ENCODE data around the gene CCR9.

Gene CCR9

DNA sequence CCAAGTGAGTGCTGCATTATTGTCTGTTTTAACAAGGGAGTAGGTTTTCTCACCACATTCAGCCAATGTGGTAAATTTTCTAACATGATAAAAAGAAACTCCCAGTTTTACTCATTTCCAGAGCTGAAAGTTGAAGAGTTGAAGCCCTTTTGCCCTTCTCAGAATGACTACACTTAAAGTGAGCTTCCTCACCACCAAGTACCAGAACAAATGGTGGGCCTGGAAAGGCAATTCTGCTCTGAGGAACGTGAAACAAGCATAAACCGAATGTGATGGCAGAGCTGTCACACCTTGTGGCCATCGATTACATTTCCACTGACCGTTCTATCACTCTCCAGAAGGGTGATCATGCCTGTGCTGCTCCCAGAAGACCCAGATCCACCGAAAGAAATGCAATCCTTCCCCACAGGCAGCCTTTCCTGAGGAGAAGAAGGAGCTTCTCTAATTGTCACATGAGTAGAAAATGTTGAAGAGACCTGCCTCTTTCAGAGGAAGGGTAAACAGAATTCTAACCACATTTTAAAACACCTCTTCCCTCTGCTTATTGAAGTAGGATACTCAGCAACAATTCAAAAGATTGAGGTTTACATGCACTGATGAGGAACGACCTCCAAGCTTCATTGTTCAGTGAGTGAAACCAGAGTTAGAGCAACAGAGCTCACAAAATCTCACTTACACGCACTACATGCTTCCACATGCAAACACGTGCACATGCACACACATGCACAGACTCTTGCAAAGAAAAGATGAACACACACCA is 21.4 kb upstream of the CCR9 start:
- Histone ChIP-seq H3K36me3 (ENCODE audit: insufficient read depth, insufficient read length, low read length) (no peaks in the 10 kb centered on the region), H3K27me3 (ENCODE audit: insufficient read depth, insufficient read length) (no peaks in the 10 kb centered on the region), H3K9ac (ENCODE audit: insufficient read length, low read depth) (no peak overlapping the region), H3K9me3 (ENCODE audit: insufficient read depth, low read length) (peaks cover 8% of the 10 kb centered on the region), H3K4me3 (ENCODE audit: insufficient read length, low read depth) (no peak overlapping the region), H3K4me1 (ENCODE audit: insufficient read depth, insufficient read length) (no peaks in the 10 kb centered on the region)
- DNase-seq (ENCODE audit: low read depth, low spot score), result no peak
- TF ChIP-seq YY1 (IDR thresholded peaks at IDR 0.05; ENCODE audit: insufficient read depth, insufficient read length), result no peak
- TF ChIP-seq SUZ12 (IDR thresholded peaks at IDR 0.05; ENCODE audit: extremely low read depth, insufficient read depth, insufficient read length), result no peak
- no peak for TF ChIP-seq ZNF274 (IDR thresholded peaks at IDR 0.05; ENCODE audit: low read depth, low read length)

DNA sequence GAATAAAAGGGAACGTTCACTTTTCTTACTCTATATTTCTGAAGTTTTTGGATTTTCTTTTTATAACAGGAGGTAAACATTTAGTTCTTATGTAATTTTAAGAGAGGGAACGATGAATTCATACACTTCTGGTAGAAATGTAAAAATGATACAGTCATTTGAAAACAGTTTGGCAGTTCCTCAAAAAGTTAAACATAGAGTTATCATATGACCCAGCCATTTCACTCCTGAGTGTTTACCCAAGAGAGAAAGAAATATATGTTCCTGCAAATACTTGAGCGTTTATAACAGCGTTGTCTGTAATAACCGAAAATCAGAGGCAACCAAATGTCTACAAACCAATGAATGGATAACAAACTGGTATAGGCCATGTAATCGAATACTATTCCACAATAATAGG is 20.8 kb upstream of the CCR9 start:
- TF ChIP-seq YY1 (IDR thresholded peaks at IDR 0.05; ENCODE audit: insufficient read depth, insufficient read length), result no peak
- no peak for TF ChIP-seq ZNF274 (IDR thresholded peaks at IDR 0.05; ENCODE audit: low read depth, low read length)
- no peak for TF ChIP-seq SUZ12 (IDR thresholded peaks at IDR 0.05; ENCODE audit: extremely low read depth, insufficient read depth, insufficient read length)
- H3K9me3 ChIP-seq (ENCODE audit: insufficient read depth, low read length), result peaks cover 8% of the 10 kb centered on the region
- H3K4me1 ChIP-seq (ENCODE audit: insufficient read depth, insufficient read length), result no peaks in the 10 kb centered on the region
- H3K36me3 ChIP-seq (ENCODE audit: insufficient read depth, insufficient read length, low read length), result no peaks in the 10 kb centered on the region
- no peak overlapping the region for H3K9ac ChIP-seq (ENCODE audit: insufficient read length, low read depth)
- DNase-seq (ENCODE audit: low read depth, low spot score), result no peak
- H3K27me3 ChIP-seq (ENCODE audit: insufficient read depth, insufficient read length), result no peaks in the 10 kb centered on the region
- no peak overlapping the region for H3K4me3 ChIP-seq (ENCODE audit: insufficient read length, low read depth)

GRCh38 chr3:45868213-45868612 is 18.1 kb upstream of the CCR9 start:
- Histone ChIP-seq H3K9ac (ENCODE audit: insufficient read length, low read depth) (no peak overlapping the region), H3K27me3 (ENCODE audit: insufficient read depth, insufficient read length) (no peaks in the 10 kb centered on the region), H3K36me3 (ENCODE audit: insufficient read depth, insufficient read length, low read length) (no peaks in the 10 kb centered on the region), H3K4me1 (ENCODE audit: insufficient read depth, insufficient read length) (no peaks in the 10 kb centered on the region), H3K9me3 (ENCODE audit: insufficient read depth, low read length) (peaks cover 8% of the 10 kb centered on the region), H3K4me3 (ENCODE audit: insufficient read length, low read depth) (no peak overlapping the region)
- no peak for DNase-seq (ENCODE audit: low read depth, low spot score)
- no peak for TF ChIP-seq SUZ12 (IDR thresholded peaks at IDR 0.05; ENCODE audit: extremely low read depth, insufficient read depth, insufficient read length)

DNA sequence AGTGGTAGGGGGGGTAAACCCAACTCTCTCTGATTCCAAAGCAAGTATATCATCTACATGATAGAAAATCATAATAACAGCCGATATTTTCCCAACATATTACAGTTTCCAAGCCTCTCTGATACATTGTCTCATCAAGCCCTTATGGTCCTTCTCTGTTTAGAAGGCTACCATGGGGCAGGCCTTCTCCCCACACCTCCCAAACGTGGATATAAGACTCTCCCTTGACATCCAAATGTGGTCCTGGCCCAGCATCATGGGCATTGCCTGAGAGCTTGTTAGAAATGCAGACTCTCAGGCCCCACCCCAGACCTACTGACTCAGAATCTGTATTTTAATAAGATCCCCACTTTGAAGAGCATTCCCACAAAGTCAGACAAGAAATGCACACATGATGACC is 17.7 kb upstream of the CCR9 start:
- DNase-seq (ENCODE audit: low read depth, low spot score), result no peak
- no peaks in the 10 kb centered on the region for H3K27me3 ChIP-seq (ENCODE audit: insufficient read depth, insufficient read length)
- H3K4me1 ChIP-seq (ENCODE audit: insufficient read depth, insufficient read length), result no peaks in the 10 kb centered on the region
- H3K9me3 ChIP-seq (ENCODE audit: insufficient read depth, low read length), result peaks cover 5% of the 10 kb centered on the region
- no peak overlapping the region for H3K4me3 ChIP-seq (ENCODE audit: insufficient read length, low read depth)
- H3K36me3 ChIP-seq (ENCODE audit: insufficient read depth, insufficient read length, low read length), result no peaks in the 10 kb centered on the region
- no peak for TF ChIP-seq ZNF274 (IDR thresholded peaks at IDR 0.05; ENCODE audit: low read depth, low read length)
- no peak for TF ChIP-seq SUZ12 (IDR thresholded peaks at IDR 0.05; ENCODE audit: extremely low read depth, insufficient read depth, insufficient read length)
- no peak for TF ChIP-seq YY1 (IDR thresholded peaks at IDR 0.05; ENCODE audit: insufficient read depth, insufficient read length)
- no peak overlapping the region for H3K9ac ChIP-seq (ENCODE audit: insufficient read length, low read depth)

GRCh38 chr3:45869638-45870037 is 16.7 kb upstream of the CCR9 start:
- Histone ChIP-seq H3K9me3 (ENCODE audit: insufficient read depth, low read length) (peaks cover 4% of the 10 kb centered on the region; the same call in 1 of the 2 replicates), H3K27me3 (ENCODE audit: insufficient read depth, insufficient read length) (no peaks in the 10 kb centered on the region), H3K4me3 (ENCODE audit: insufficient read length, low read depth) (no peak overlapping the region), H3K4me1 (ENCODE audit: insufficient read depth, insufficient read length) (no peaks in the 10 kb centered on the region), H3K36me3 (ENCODE audit: insufficient read depth, insufficient read length, low read length) (no peaks in the 10 kb centered on the region), H3K9ac (ENCODE audit: insufficient read length, low read depth) (no peak overlapping the region)
- TF ChIP-seq YY1 (IDR thresholded peaks at IDR 0.05; ENCODE audit: insufficient read depth, insufficient read length) (no peak), SUZ12 (IDR thresholded peaks at IDR 0.05; ENCODE audit: extremely low read depth, insufficient read depth, insufficient read length) (no peak), ZNF274 (IDR thresholded peaks at IDR 0.05; ENCODE audit: low read depth, low read length) (no peak)
- DNase-seq (ENCODE audit: low read depth, low spot score), result no peak

DNA sequence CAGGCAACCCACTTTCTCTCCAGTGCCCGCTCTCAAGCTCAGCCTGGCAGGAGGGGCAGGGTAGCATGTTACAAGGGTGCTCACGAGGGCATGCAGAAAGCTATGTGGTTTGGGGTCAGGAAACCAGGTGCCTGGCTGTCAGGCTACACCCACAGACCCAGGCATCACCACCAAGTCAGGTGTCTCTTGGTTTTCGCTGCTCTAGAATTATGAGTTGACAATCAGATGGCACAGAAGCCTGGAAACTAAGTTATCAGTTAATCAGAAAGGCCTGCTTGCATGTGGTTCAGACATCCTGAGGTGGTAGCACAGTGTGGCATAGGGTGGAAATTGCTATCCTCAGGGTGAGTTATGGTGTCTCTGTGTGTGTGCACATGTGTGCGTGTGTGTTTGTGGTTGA is 16.2 kb upstream of the CCR9 start:
- no peak for TF ChIP-seq SUZ12 (IDR thresholded peaks at IDR 0.05; ENCODE audit: extremely low read depth, insufficient read depth, insufficient read length)
- TF ChIP-seq YY1 (IDR thresholded peaks at IDR 0.05; ENCODE audit: insufficient read depth, insufficient read length), result no peak
- TF ChIP-seq ZNF274 (IDR thresholded peaks at IDR 0.05; ENCODE audit: low read depth, low read length), result no peak
- no peak for DNase-seq (ENCODE audit: low read depth, low spot score)
- Histone ChIP-seq H3K4me1 (ENCODE audit: insufficient read depth, insufficient read length) (no peaks in the 10 kb centered on the region), H3K9ac (ENCODE audit: insufficient read length, low read depth) (no peak overlapping the region), H3K4me3 (ENCODE audit: insufficient read length, low read depth) (no peak overlapping the region), H3K36me3 (ENCODE audit: insufficient read depth, insufficient read length, low read length) (no peaks in the 10 kb centered on the region), H3K9me3 (ENCODE audit: insufficient read depth, low read length) (peaks cover 4% of the 10 kb centered on the region; the same call in 1 of the 2 replicates), H3K27me3 (ENCODE audit: insufficient read depth, insufficient read length) (no peaks in the 10 kb centered on the region)

DNA sequence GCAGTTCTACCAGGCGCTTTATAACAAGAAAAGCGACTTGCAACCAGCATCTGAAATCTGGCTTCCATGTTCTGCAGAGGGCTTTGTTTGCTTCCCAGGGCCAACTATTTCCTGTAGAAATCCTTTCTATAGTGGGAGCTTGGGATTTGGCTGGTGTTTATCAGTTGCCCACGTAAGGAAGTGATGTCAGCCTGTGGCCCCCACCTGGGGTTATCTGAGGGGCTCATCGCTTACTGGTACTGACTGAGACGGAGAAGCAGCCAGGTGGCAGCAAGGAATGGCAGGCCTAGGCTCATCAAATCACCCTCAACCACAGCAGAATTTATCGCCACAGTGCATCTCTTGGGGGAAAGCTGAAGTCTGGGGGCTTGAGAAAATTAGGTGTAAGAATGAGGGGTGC is 14.6 kb upstream of the CCR9 start:
- H3K4me3 ChIP-seq (ENCODE audit: insufficient read length, low read depth), result no peak overlapping the region
- no peak for DNase-seq (ENCODE audit: low read depth, low spot score)
- H3K27me3 ChIP-seq (ENCODE audit: insufficient read depth, insufficient read length), result no peaks in the 10 kb centered on the region
- no peaks in the 10 kb centered on the region for H3K36me3 ChIP-seq (ENCODE audit: insufficient read depth, insufficient read length, low read length)
- peaks cover 4% of the 10 kb centered on the region; the same call in 1 of the 2 replicates for H3K9me3 ChIP-seq (ENCODE audit: insufficient read depth, low read length)
- H3K9ac ChIP-seq (ENCODE audit: insufficient read length, low read depth), result no peak overlapping the region
- H3K4me1 ChIP-seq (ENCODE audit: insufficient read depth, insufficient read length), result no peaks in the 10 kb centered on the region
- TF ChIP-seq SUZ12 (IDR thresholded peaks at IDR 0.05; ENCODE audit: extremely low read depth, insufficient read depth, insufficient read length) (no peak), YY1 (IDR thresholded peaks at IDR 0.05; ENCODE audit: insufficient read depth, insufficient read length) (no peak), ZNF274 (IDR thresholded peaks at IDR 0.05; ENCODE audit: low read depth, low read length) (no peak)

All from NT2/D1 (cell line).